AG10803 (cell line): Measurements from ENCODE around the gene WDR48.
A peak's percentile ranks its signal among the peaks of the same experiment; 100 is the strongest.

Source experiments
- DNase-seq: peaks from one replicate; pipeline ENCODE4 v3.0.0; 2010; ENCODE audit warnings: low read depth
- H3K4me3 ChIP-seq: 2 replicates; pipeline ENCODE4 v1.5.1; 2011; ENCODE audit warnings: mild to moderate bottlenecking, low read length, control low read depth
- CTCF ChIP-seq: conservative IDR thresholded peaks from 2 replicates; pipeline ENCODE4 v1.5.1; 2011; ENCODE audit warnings: mild to moderate bottlenecking, low read length, control low read depth, inconsistent platforms

WDR48 gene

GRCh38 chr3:39106281-39106811 is 54.5 kb downstream of the WDR48 start:
- peak overlapping the region; percentile 95 for H3K4me3 ChIP-seq
- no peak for TF ChIP-seq CTCF
- peak; percentile 49 for DNase-seq

GRCh38 chr3:39106851-39107387 is 55.1 kb downstream of the WDR48 start:
- H3K4me3 ChIP-seq = peak overlapping the region; percentile 95
- DNase-seq = peak; percentile 62
- TF ChIP-seq CTCF = 0 out of 2 replicates have a peak, but pooled peaks have one; percentile 5

- H3K4me3 ChIP-seq = peak within 1 kb of the TSS; percentile 95
- no peak for TF ChIP-seq CTCF
- DNase-seq = peak; percentile 86
These were observed 55.8 kb downstream of the WDR48 start, which contains the start of the genes GORASP1 and TTC21A for GRCh38 chr3:39107388-39108199. TSS of gene GORASP1 (minus strand) at chr3:39107627. CDS start at chr3:39107541, 86 bp downstream. TSS of gene TTC21A (plus strand) at chr3:39107680. CDS start at chr3:39107838, 158 bp downstream.

GRCh38 chr3:39108200-39108710 is 56.4 kb downstream of the WDR48 start:
- no peak for DNase-seq
- TF ChIP-seq CTCF = no peak
- H3K4me3 ChIP-seq = peak overlapping the region; percentile 95

GRCh38 chr3:39109086-39109485 is 57.3 kb downstream of the WDR48 start:
- DNase-seq = no peak
- no peak overlapping the region for H3K4me3 ChIP-seq
- TF ChIP-seq CTCF = no peak

GRCh38 chr3:39110041-39110639 is 58.3 kb downstream of the WDR48 start:
- DNase-seq = no peak
- no peak overlapping the region for H3K4me3 ChIP-seq
- no peak for TF ChIP-seq CTCF
